ENCODE measurements around the gene DDX1.

The DDX1 gene

GRCh38 chr2:15561574-15562344 is 29.9 kb upstream of the DDX1 start:
- H3K4me3 ChIP-seq (ENCODE audit: control insufficient read depth, low read depth, low read length): peak overlapping the region; percentile 81
- DNase-seq (ENCODE audit: low read depth): no peak
- TF ChIP-seq CTCF (IDR thresholded peaks at IDR 0.05; ENCODE audit: control insufficient read depth, insufficient read depth, low read depth, low read length, missing control alignments): no peak

GRCh38 chr2:15562354-15563031 is 29.2 kb upstream of the DDX1 start:
- TF ChIP-seq CTCF (IDR thresholded peaks at IDR 0.05; ENCODE audit: control insufficient read depth, insufficient read depth, low read depth, low read length, missing control alignments): no peak
- DNase-seq (ENCODE audit: low read depth): no peak
- H3K4me3 ChIP-seq (ENCODE audit: control insufficient read depth, low read depth, low read length): no peak overlapping the region

- TF ChIP-seq CTCF (IDR thresholded peaks at IDR 0.05; ENCODE audit: control insufficient read depth, insufficient read depth, low read depth, low read length, missing control alignments): no peak
- DNase-seq (ENCODE audit: low read depth): no peak
- H3K4me3 ChIP-seq (ENCODE audit: control insufficient read depth, low read depth, low read length): no peak overlapping the region
These were observed 28.2 kb upstream of the DDX1 start for GRCh38 chr2:15563227-15564100.

- DNase-seq (ENCODE audit: low read depth): no peak
- TF ChIP-seq CTCF (IDR thresholded peaks at IDR 0.05; ENCODE audit: control insufficient read depth, insufficient read depth, low read depth, low read length, missing control alignments): no peak
- H3K4me3 ChIP-seq (ENCODE audit: control insufficient read depth, low read depth, low read length): no peak overlapping the region
These were observed 26.3 kb upstream of the DDX1 start for GRCh38 chr2:15565392-15565791.

GRCh38 chr2:15565994-15566671 is 25.5 kb upstream of the DDX1 start:
- no peak for TF ChIP-seq CTCF (IDR thresholded peaks at IDR 0.05; ENCODE audit: control insufficient read depth, insufficient read depth, low read depth, low read length, missing control alignments)
- DNase-seq (ENCODE audit: low read depth): no peak
- no peak overlapping the region for H3K4me3 ChIP-seq (ENCODE audit: control insufficient read depth, low read depth, low read length)

GRCh38 chr2:15566912-15567311 is 24.8 kb upstream of the DDX1 start:
- no peak overlapping the region for H3K4me3 ChIP-seq (ENCODE audit: control insufficient read depth, low read depth, low read length)
- no peak for TF ChIP-seq CTCF (IDR thresholded peaks at IDR 0.05; ENCODE audit: control insufficient read depth, insufficient read depth, low read depth, low read length, missing control alignments)
- DNase-seq (ENCODE audit: low read depth): no peak

Measured in AG09309 (cell line).